ENCODE results near the gene MAP3K13. TPM values are rescaled to one million over a fixed set of nuclear protein-coding genes. Genes with fewer than 3 reads are reported as not detected.

The MAP3K13 gene
- total RNA-seq, 1 experiment from 2014 or later: 10.6 TPM

DNA sequence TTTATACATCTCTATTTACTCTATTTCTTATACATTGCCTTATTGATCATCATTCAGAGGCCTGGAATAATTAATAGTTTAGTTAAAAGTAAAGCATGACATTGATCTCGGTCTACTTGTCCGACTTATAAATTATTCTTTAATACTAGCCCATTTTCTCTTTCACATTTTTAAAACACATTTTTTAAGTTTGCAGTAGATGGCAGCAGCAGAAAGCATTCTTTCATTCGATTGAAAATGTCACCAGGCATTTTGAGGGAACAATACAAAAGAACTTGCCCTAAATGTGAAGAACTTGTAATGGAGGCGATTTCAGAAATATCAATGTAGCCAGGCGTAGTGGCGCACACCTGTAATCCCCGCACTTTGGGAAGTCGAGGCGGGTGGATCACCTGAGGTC is 15.5 kb upstream of the MAP3K13 start:
- H2BK15ac ChIP-seq (ENCODE audit: low read depth, low read length): no peak overlapping the region
- H2BK20ac ChIP-seq (ENCODE audit: low read depth, low read length, poor library complexity, severe bottlenecking): no peak overlapping the region
- H3K18ac ChIP-seq (ENCODE audit: insufficient read length, low read depth, low read length): no peak overlapping the region
- no peaks in the 10 kb centered on the region for H3K9me3 ChIP-seq (ENCODE audit: control insufficient read depth, low read depth, low read length)
- no peaks in the 10 kb centered on the region; the same call in 1 of the 2 replicates for H3K4me1 ChIP-seq (ENCODE audit: insufficient read depth, low read length)
- no peak overlapping the region for H2BK120ac ChIP-seq (ENCODE audit: low read depth, low read length, poor library complexity, severe bottlenecking)
- H3K9me3 Mint-ChIP-seq: peaks cover 5 to 7% of the 10 kb centered on the region in 2 experiments; a peak in 3 of 5 replicates
- H3K14ac ChIP-seq (ENCODE audit: insufficient read depth, low read length): no peak overlapping the region
- H2AK5ac ChIP-seq (ENCODE audit: insufficient read length, low read length): no peak overlapping the region
- H3K79me2 ChIP-seq (ENCODE audit: insufficient read depth, low read length): no peaks in the 10 kb centered on the region
- no peak for DNase-seq
- no peak overlapping the region for H3K4ac ChIP-seq (ENCODE audit: low read depth, low read length)
- H4K91ac ChIP-seq (ENCODE audit: insufficient read length, low read depth, low read length): no peak overlapping the region
- no CpG with 5 or more reads among the region's 9 CpGs for WGBS (ENCODE audit: extremely low coverage, insufficient read length, low lambda C conversion rate)
- H3K36me3 Mint-ChIP-seq (ENCODE audit: insufficient read depth in 1 of 3, low read depth in 3 of 3): no peaks in the 10 kb centered on the region; a peak in 1 of 7 replicates
- no peak overlapping the region for H4K5ac ChIP-seq (ENCODE audit: insufficient read length, low read depth, low read length)
- no peaks in the 10 kb centered on the region for H3K4me1 Mint-ChIP-seq
- H3K4me3 Mint-ChIP-seq: no peak overlapping the region
- H2BK5ac ChIP-seq (ENCODE audit: insufficient read length, low read length): no peak overlapping the region
- no peak overlapping the region for H4K8ac ChIP-seq (replicated peaks; ENCODE audit: insufficient read length, low read depth, low read length)
- no peaks in the 10 kb centered on the region for H3K79me1 ChIP-seq (ENCODE audit: insufficient read depth, low read depth, low read length, poor library complexity, severe bottlenecking)
- no peak overlapping the region for H3K23ac ChIP-seq (ENCODE audit: insufficient read length, low read depth, low read length)
- H3K27me3 ChIP-seq (ENCODE audit: insufficient read depth, low read length): no peaks in the 10 kb centered on the region
- peaks cover 22% of the 10 kb centered on the region for H3K27me3 Mint-ChIP-seq (ENCODE audit: low read depth)
- H4K20me1 ChIP-seq (ENCODE audit: control insufficient read depth, insufficient read depth, insufficient read length): no peaks in the 10 kb centered on the region
- no peaks in the 10 kb centered on the region for H3K23me2 ChIP-seq (ENCODE audit: insufficient read length, low read depth, low read length, poor library complexity, severe bottlenecking)
- no peak overlapping the region for H3T11ph ChIP-seq (ENCODE audit: low read length)
- H3K27ac Mint-ChIP-seq: no peak overlapping the region
- no peak overlapping the region for H3K9ac ChIP-seq (ENCODE audit: extremely low read depth, insufficient read length, low read length)
- H2AFZ ChIP-seq (ENCODE audit: low read length): no peak overlapping the region
- H3K56ac ChIP-seq (ENCODE audit: insufficient read length, low read depth, low read length): no peak overlapping the region
- no peak overlapping the region for H2BK12ac ChIP-seq (ENCODE audit: insufficient read length, low read depth, low read length)
- no peak overlapping the region for H3K27ac ChIP-seq (ENCODE audit: insufficient read length, low read depth, low read length)
- TF ChIP-seq, protein P1, sequence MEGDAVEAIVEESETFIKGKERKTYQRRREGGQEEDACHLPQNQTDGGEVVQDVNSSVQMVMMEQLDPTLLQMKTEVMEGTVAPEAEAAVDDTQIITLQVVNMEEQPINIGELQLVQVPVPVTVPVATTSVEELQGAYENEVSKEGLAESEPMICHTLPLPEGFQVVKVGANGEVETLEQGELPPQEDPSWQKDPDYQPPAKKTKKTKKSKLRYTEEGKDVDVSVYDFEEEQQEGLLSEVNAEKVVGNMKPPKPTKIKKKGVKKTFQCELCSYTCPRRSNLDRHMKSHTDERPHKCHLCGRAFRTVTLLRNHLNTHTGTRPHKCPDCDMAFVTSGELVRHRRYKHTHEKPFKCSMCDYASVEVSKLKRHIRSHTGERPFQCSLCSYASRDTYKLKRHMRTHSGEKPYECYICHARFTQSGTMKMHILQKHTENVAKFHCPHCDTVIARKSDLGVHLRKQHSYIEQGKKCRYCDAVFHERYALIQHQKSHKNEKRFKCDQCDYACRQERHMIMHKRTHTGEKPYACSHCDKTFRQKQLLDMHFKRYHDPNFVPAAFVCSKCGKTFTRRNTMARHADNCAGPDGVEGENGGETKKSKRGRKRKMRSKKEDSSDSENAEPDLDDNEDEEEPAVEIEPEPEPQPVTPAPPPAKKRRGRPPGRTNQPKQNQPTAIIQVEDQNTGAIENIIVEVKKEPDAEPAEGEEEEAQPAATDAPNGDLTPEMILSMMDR (conservative IDR thresholded peaks at IDR 0.05): no peak
- no peak overlapping the region for H3K4me2 ChIP-seq (ENCODE audit: insufficient read depth, insufficient read length, low read length)

Measured in H9 (cell line).